HG02852 (cell line): ENCODE data around the gene TRNT1.

Source experiments
- ATAC-seq: cut with Tn5 transposase; IDR thresholded peaks from one replicate; pipeline ENCODE4 v1.9.1; 2021; ENCODE audit warnings: mild to moderate bottlenecking, moderate library complexity; ENCODE audit not compliant: unreplicated experiment

TRNT1 gene

GRCh38 chr3:3110749-3111361 lies 15.9 kb upstream of the TRNT1 start:
- ATAC-seq = peak; percentile 48

GRCh38 chr3:3113042-3113709 lies 13.6 kb upstream of the TRNT1 start:
- no peak for ATAC-seq

- no peak for ATAC-seq
Observed at GRCh38 chr3:3117651-3118050, 9.1 kb upstream of the TRNT1 start.

GRCh38 chr3:3119393-3119851 lies 7.3 kb upstream of the TRNT1 start:
- peak; percentile 61 for ATAC-seq

- no peak for ATAC-seq
Observed at GRCh38 chr3:3125977-3126376, 763 bp upstream of the TRNT1 start.

DNA sequence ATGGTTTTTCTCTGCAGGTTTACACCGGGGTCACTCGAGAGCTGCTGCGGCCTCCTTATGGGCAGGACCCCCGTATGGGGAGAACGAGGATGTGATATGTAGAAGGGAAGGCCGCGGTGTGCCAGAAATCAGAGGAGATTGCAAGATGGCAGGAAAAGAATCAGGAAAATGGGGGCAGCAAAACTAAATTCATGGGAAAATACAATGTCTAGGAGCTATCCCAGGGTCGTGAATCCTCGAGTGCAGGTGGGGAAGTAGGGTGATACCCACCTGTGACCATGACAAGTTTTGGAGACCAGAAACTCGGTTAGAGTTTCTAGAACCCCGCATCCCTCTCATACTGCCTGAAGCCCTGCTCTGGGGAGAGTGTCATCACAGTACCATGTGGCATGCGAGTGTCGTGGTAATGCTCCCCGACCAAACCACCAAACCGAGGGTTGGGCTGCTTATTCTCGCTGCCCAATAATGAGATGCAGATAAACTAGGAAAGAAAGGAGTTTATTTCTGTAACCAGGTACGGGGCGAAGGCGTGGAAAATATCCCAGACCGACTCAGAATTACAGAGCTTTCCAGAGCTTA lies 781 bp downstream of the TRNT1 start:
- ATAC-seq = peak; percentile 20

- no peak for ATAC-seq
Observed at GRCh38 chr3:3129579-3129978, 2.8 kb downstream of the TRNT1 start.

DNA sequence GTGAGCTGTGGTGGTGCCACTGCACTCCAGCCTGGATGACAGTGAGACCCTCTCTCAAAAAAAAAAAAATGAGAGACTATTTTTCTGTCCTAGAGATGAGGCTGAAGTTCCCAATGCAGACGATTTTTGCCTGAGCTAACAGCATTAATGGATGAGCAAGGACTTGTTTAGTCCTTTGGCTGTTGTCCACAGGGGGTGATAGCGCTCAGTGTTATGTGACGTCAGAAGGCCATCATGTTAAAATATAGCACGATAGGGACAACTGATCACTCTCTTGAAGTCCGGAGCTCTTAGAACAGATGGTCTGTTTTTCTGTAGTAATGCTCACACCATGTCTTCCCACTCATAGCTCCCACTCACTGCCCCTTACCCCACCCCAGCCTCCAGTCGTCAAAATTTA lies 6.8 kb downstream of the TRNT1 start:
- ATAC-seq = no peak

GRCh38 chr3:3134750-3135448 lies 8.2 kb downstream of the TRNT1 start:
- no peak for ATAC-seq

- ATAC-seq = no peak
Observed at GRCh38 chr3:3137526-3137925, 10.8 kb downstream of the TRNT1 start.

- ATAC-seq = no peak
Observed at GRCh38 chr3:3141939-3142338, 15.2 kb downstream of the TRNT1 start.

GRCh38 chr3:3145831-3146230 lies 19.1 kb downstream of the TRNT1 start:
- ATAC-seq = no peak

- no peak for ATAC-seq
Observed at GRCh38 chr3:3149560-3149959, 22.8 kb downstream of the TRNT1 start.

GRCh38 chr3:3151513-3151912 lies 24.8 kb downstream of the TRNT1 start:
- ATAC-seq = no peak

DNA sequence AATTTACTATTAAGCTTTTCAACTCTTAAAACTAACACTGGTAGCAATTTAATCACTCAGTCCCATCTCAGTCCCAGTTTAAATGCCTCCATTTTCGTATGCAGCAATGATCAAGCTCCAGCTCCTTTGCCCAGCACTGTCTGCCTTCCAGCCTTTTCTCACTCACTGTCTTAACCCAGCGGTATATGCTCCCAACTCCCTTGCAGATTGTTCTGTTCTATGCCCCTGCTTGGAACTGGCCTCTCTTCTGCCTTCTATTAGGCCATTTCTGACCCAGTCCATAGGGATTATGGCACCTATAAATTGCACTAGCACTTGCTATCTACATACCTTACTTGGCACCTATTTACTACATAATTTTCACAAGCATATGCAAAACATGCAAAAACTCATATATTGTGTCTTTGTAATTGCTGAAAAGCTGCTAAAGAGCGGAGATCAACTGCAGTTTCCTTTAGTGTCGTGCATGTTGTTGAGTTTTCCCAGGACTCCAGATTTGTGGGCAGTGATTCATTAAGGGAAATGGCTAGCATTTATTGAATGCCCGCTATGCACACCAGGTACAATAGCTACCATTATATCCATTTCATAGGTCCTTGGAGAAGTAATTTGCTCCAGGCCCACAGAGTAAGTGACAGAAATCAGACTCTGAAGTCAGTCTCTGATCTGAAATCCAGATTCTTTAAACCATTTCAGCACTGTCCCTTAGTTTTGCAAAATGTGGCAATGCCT lies 28.3 kb downstream of the TRNT1 start:
- no peak for ATAC-seq

DNA sequence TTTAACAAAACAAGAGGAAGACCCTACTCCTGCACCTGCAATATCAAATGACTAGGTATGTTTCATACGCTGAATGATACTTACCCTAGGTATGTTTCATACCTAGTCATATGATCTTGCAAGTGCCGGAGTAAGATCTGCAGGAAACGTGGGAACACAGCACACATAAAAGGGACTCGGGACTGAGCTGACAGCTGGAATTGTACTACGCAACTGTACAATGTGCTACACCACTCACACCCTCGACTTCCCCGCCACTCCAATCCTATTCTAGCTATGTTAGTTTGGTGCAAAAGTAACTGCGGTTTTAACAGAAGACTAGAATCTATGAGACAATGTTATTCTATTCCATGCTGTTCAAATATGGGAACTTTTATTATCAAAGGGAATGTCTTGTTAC lies 30.7 kb downstream of the TRNT1 start:
- no peak for ATAC-seq

DNA sequence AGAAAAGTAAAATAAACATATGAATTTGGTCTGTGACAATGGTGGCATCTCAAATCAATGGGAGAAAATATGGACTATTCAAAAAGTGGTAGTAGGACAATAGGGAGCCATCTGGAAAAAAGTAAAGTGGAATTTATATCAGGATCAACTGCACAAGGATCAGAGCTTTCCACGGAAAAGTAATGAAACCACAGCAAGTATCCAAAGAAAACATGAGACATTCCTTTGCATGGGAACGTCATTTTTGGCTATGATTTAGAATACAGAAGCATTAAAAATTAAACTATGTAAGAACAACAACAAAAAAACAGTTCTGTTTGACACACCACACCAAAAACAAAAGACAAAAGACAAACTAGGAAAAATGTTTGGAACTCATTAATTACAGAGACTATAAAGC lies 34.1 kb downstream of the TRNT1 start:
- ATAC-seq = no peak

DNA sequence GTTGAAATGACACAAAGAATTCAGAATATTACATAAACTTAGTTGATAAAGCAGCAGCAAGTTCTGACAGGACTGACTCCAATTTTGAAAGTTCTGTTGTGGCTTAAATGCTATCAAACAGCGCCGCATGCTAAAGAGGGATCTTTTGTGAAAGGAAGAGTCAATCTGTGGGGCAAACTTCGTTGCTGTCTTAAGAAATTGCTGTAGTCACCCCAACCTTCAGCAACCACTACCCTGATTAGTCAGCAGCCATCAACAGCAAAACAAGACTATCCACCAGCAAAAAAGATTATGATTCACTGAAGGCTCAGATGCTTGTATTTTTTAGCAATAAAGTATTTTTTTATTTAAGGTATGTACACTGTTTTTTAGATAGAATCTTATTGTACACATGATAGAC lies 38.5 kb downstream of the TRNT1 start:
- ATAC-seq = no peak

DNA sequence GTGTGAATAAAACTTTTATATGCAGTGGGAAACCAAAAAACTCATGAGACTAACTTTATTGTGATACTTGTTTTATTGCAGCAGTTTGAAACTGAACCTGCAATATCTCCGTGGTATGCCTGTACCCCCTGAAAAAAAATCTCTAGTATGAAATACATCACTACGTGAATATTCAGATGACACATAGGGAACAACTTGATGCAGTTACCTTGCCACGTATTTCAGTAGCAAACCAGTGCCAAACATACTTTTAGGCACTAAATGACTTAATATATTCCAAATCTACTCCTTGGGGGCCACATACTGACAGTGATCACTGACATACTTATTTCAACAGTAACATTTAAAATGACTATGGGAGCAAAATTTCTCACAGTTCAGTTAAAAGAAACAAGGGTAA lies 38.9 kb downstream of the TRNT1 start:
- no peak for ATAC-seq

DNA sequence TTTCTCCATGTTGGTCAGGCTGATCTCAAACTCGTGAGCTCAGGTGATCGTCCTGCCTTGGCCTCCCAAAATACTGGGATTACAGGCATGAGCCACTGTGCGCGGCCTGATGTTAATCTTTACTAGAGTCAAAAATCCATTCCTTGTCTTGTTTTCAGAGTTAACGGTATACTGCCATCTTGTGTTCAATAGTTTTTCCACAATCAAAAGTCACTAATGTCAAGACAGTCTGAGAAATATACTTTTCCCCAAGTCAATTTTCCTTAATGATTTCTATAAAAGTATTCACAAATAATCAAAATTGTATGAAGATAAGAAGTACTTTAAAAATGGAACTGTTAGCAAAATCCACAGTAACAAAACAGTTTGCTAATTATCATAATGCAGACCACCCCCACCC lies 44.3 kb downstream of the TRNT1 start:
- no peak for ATAC-seq

GRCh38 chr3:3172627-3173026 lies 45.9 kb downstream of the TRNT1 start:
- no peak for ATAC-seq
